Measurements from ENCODE around the gene CBFA2T2.

The CBFA2T2 gene

DNA sequence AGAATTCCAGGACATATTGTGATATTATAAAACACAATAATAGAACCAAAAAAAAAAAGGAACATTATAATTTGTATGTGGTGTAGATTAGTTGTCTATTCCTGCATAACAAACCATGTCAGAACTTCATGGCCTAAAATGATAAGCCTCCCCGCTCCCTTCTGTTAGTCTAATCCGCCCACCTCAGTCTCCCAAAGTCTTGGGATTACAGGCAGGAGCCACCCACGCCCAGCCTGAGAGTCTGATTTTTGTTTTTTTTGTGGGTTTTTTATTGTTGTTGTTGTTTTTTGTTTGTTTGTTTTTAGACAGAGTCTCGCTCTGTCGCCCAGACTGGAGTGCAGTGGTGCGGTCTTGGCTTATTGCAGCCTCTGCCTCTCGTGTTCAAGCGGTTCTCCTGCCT lies 111.1 kb downstream of the CBFA2T2 start:
- H3K36me3 Mint-ChIP-seq: peaks cover 8% of the 10 kb centered on the region
- H3K27me3 Mint-ChIP-seq: no peaks in the 10 kb centered on the region
- H3K27ac Mint-ChIP-seq: no peak overlapping the region
- H3K9me3 Mint-ChIP-seq: no peaks in the 10 kb centered on the region
- peaks cover 11% of the 10 kb centered on the region for H3K4me1 Mint-ChIP-seq
- no peak overlapping the region for H3K4me3 Mint-ChIP-seq

DNA sequence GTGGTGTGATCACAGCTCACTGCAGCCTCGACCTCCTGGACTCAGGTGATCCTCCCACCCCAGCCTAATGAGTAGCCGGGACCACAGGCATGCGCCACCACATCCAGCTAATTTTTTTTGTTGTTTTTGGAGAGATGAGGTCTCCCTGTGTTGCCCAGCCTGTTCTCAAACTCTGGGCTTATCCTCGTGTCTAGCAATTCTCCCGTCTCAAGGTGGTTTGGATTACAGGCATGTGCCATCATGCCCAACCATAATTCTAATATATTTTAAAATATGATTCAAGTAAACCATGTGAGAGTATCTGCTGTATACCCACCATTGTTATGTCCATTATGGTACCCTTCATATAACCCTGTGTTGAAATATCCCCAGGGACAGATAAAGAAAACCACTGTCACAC lies 112.0 kb downstream of the CBFA2T2 start:
- Mint-ChIP-seq H3K27me3 (no peaks in the 10 kb centered on the region), H3K27ac (no peak overlapping the region)

DNA sequence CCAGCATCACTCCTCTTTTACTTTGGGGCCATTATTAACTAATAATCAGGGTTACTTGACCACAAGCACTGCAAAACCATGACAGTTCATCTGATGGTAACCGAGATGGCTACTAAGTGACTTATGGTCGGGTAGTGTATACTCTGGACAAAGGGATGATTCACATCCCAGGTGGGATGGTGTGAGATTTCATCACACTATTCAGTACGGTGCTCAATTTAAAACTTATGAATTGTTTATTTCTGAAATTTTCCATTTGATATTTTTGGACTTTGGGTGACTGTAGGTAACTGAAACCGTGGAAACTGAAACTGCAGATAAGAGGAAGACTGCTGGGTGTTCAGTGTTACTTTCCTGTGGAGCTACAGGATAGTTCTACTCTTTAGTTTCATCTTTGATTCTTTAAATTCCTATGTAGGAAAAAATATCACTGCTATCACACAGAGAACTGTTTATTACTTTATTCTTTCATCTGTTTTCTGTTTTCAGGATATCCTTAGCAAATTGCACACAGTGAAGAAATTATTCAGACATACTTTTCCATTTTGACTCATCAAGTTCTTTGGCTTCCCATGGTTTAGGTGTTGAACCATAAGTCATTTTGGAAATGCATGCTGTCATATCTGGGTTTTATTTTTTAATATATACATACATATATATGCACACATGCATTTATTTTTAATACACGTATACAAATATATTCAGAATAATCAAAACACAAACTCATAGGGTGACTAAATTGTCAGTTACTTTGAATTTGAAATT lies 113.1 kb downstream of the CBFA2T2 start:
- Mint-ChIP-seq H3K9me3 (no peaks in the 10 kb centered on the region), H3K4me1 (peaks cover 11% of the 10 kb centered on the region), H3K27ac (no peak overlapping the region), H3K36me3 (peaks cover 8% of the 10 kb centered on the region), H3K4me3 (no peak overlapping the region), H3K27me3 (no peaks in the 10 kb centered on the region)

More for the DNA sequence above, 112.0 kb downstream of the CBFA2T2 start:
- H3K9me3 Mint-ChIP-seq: no peaks in the 10 kb centered on the region
- peaks cover 8% of the 10 kb centered on the region for H3K36me3 Mint-ChIP-seq
- H3K4me1 Mint-ChIP-seq: peaks cover 11% of the 10 kb centered on the region
- no peak overlapping the region for H3K4me3 Mint-ChIP-seq

DNA sequence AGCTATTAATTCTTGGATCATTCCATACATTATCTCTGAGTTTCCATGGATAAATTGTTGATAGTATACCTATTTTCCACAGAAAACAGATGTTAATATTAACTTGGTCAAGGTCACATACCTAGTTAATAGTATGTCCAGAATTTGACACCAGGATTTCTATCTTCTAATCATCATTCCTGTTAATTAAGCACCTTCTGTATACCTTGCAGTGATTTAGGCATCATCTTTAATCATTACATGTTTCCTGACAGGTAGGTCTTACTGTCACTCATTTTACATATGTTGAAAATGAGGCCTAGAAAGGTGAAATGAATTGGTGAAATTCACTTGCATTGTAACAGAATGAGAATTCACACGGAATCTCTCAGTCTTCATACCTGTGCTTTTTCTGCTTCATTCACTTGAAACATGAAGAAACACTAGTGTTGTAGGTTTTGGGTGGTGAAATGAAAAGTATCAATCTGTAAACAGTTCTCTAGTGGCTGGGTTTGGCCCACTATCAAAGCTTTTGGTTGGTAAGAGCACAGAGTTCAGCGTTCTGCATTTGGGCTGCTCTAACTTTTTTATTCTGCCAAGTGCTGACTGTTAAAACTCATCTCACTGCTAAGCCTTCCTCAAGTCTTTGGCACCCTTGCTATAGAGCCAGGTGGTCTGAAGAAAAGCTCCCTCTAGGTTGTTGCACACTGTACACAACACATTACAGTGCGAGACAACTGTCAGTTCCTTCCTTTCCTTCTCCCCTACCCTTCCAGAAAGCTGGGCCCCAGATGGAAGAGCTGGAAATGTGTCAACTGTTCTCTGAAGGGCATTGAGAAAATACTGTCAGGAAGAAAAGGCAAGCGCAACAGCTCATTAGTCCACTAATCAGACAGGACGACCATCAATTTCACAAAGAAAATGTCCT lies 114.4 kb downstream of the CBFA2T2 start:
- H3K36me3 Mint-ChIP-seq: peaks cover 11% of the 10 kb centered on the region
- no peaks in the 10 kb centered on the region for H3K9me3 Mint-ChIP-seq
- no peaks in the 10 kb centered on the region for H3K27me3 Mint-ChIP-seq
- H3K27ac Mint-ChIP-seq: no peak overlapping the region
- no peak overlapping the region for H3K4me3 Mint-ChIP-seq
- H3K4me1 Mint-ChIP-seq: peaks cover 11% of the 10 kb centered on the region

DNA sequence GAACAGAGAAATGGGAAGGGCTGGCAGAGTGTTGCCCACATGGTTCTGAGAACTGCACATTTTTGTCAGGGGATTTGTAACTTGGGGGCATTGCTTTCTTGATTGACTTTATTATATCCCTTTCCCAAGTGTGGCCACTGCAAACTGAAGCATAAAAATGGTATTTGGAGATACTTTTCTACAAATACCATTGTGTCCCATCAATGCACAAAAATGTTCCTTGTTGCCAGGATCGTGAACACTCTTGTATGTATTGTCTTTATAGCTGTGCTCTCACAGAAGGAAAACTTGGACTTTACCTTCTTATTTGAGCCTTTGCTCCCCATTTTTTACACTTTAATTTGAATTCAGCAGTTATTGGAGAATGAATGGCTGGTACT lies 115.1 kb downstream of the CBFA2T2 start:
- H3K9me3 Mint-ChIP-seq: no peaks in the 10 kb centered on the region
- peaks cover 11% of the 10 kb centered on the region for H3K36me3 Mint-ChIP-seq
- H3K4me1 Mint-ChIP-seq: peaks cover 11% of the 10 kb centered on the region
- H3K27me3 Mint-ChIP-seq: no peaks in the 10 kb centered on the region
- H3K4me3 Mint-ChIP-seq: no peak overlapping the region
- H3K27ac Mint-ChIP-seq: no peak overlapping the region

DNA sequence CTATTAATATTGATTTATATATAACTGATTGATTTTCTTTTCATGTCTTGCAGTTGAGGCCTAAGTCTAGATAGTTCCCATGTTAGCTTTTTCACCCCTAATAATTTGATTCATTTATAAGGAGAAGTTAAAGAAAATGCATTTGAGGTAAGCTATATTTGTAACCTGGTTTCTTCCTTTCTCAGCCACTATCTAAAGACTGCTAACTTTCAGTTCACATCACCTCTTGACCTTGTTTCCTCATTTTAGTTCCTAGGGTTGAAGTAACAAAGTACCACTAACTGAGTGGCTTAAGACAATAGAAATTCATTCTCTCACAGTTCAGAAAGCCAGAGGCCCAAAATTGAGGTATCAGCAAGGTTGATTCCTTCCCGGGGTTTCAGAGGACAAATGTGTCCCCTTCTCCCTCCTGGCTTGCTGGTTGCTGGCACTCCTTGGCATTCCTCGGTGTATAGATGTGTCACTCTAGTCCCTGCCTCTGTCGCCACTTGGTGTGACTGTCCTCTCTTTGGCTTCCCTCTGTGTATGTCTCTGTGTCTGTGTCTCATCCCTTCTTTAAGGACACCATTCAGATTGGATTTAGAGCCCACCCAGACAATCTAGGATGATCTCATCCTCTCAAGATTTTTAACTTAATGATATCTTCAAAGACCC lies 116.3 kb downstream of the CBFA2T2 start:
- no peaks in the 10 kb centered on the region for H3K27me3 Mint-ChIP-seq
- no peaks in the 10 kb centered on the region for H3K9me3 Mint-ChIP-seq
- peaks cover 11% of the 10 kb centered on the region for H3K4me1 Mint-ChIP-seq
- no peak overlapping the region for H3K4me3 Mint-ChIP-seq
- H3K27ac Mint-ChIP-seq: no peak overlapping the region
- peaks cover 11% of the 10 kb centered on the region for H3K36me3 Mint-ChIP-seq

DNA sequence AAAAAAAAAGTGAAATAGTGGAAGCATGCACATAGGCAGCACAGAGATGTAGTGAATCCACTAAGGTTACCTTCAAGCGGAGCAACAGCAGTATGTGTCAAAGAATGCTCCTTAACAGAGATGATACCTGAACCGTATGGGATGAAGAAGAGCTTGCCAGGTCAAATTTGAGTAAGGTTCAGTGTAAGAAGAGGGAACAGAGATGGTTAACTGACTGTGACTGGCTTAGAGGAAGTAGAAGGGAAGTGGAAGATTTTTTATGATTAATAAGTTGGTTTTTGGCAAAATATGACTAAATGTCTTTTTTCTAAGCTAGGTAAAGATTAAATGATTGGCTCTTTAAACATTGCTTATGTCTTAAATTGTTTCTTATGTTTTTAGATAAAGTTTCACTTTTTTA lies 119.6 kb downstream of the CBFA2T2 start:
- Mint-ChIP-seq H3K27me3 (no peaks in the 10 kb centered on the region), H3K4me3 (no peak overlapping the region), H3K9me3 (no peaks in the 10 kb centered on the region), H3K4me1 (no peaks in the 10 kb centered on the region), H3K27ac (no peak overlapping the region), H3K36me3 (peaks cover 10% of the 10 kb centered on the region)

DNA sequence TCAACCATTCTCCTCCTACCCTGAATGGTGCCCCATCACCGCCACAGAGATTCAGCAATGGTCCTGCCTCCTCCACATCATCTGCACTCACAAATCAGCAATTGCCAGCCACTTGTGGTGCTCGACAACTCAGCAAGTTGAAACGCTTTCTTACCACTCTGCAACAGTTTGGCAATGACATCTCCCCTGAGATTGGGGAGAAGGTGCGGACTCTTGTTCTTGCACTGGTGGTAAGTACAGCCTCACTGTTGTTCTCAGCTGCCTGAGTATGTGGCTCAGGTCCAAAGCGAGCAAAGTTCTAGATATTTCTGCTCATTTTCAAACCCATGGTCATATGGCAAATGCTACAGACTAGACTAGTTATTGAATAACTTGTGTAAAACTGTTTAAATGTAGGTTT lies 121.2 kb downstream of the CBFA2T2 start:
- Mint-ChIP-seq H3K9me3 (no peaks in the 10 kb centered on the region), H3K4me1 (no peaks in the 10 kb centered on the region), H3K36me3 (peaks cover 11% of the 10 kb centered on the region), H3K27ac (no peak overlapping the region), H3K4me3 (no peak overlapping the region), H3K27me3 (no peaks in the 10 kb centered on the region)

DNA sequence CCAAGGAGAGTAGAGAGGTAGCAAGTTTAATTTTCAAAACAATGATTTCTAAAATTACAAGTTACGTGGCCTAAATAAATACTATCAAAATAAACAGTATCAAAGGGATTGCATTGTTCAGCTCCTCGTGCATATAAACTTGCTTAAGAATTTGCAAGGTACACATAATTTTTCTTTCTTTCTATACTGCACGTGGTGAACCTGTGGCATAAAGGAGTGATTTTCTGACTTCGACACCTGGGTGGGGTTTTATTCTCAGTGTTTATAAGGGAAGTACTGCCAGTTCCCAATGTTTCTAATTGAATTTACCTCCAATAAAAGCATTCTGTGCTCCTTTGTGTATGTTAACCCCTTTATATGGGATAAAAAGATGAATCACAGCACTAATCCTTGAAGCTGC lies 122.1 kb downstream of the CBFA2T2 start:
- H3K36me3 Mint-ChIP-seq: peaks cover 11% of the 10 kb centered on the region

DNA sequence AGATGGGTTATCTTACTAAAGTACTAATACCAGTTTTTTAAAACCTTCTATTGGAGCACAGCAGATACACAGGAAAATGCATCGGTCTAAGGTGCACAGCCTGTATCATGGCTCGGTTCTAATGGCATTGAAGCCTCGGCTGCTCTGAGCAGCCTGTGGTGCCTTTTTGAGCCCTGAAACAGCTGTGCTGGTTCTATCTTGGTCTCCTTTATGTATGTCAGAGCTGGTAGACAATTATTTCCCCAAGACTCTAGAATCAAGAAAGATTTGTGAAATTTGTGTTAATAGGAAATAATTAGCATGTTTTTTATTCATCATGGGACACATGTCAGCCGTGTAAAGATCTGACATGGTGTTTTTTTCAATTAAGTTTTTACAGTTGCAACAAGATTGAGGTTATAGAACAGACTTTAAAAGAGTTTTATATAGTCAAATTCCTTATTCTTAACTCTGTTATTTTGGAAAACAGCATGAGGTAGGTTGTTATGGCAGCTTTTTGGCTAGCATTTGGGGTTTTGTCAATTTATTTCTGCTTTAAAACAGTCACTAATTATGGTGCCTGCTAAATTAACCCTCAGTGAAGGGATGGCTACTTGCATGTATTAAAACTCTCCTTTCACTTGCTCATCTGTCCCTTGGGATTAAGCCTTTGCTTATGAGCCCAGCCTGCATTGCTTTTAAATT lies 132.0 kb downstream of the CBFA2T2 start:
- Mint-ChIP-seq H3K9me3 (no peaks in the 10 kb centered on the region), H3K4me3 (no peak overlapping the region), H3K36me3 (peaks cover 14% of the 10 kb centered on the region), H3K27me3 (no peaks in the 10 kb centered on the region), H3K27ac (no peak overlapping the region), H3K4me1 (peaks cover 17% of the 10 kb centered on the region)

More for the DNA sequence above, 122.1 kb downstream of the CBFA2T2 start:
- no peak overlapping the region for H3K4me3 Mint-ChIP-seq
- H3K9me3 Mint-ChIP-seq: no peaks in the 10 kb centered on the region
- no peaks in the 10 kb centered on the region for H3K4me1 Mint-ChIP-seq
- peak overlapping the region; percentile 59 for H3K27ac Mint-ChIP-seq
- no peaks in the 10 kb centered on the region for H3K27me3 Mint-ChIP-seq

DNA sequence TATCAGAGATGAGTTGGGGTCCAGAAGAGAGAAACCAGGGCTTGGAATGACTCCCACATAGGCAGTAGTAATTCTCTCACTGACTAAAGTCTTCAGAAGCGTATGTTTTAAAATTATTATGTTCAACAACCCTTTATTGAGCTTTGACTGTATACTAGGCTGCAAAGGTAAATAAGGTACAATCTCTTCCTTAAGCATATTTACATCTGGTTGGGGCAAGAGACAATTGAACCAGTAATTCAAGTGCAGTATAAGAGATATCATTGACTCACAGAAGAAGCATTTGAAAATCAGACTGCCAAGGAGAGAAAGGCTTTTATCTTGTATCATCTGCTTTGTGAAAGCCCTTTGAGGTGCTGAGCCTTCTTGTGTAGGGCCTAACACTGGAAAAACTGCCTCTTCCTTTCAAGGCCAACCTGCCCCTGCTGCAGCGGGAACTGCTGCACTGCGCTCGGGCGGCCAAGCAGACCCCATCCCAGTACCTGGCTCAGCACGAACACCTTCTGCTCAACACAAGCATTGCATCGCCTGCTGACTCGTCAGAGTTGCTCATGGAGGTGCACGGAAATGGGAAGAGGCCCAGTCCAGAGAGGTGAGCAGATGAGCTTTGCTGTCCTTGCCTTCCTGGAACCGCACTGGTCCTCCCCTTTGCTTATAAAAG lies 132.9 kb downstream of the CBFA2T2 start:
- Mint-ChIP-seq H3K36me3 (peaks cover 11% of the 10 kb centered on the region), H3K4me3 (no peak overlapping the region), H3K4me1 (peaks cover 17% of the 10 kb centered on the region), H3K9me3 (no peaks in the 10 kb centered on the region), H3K27me3 (no peaks in the 10 kb centered on the region), H3K27ac (no peak overlapping the region)

DNA sequence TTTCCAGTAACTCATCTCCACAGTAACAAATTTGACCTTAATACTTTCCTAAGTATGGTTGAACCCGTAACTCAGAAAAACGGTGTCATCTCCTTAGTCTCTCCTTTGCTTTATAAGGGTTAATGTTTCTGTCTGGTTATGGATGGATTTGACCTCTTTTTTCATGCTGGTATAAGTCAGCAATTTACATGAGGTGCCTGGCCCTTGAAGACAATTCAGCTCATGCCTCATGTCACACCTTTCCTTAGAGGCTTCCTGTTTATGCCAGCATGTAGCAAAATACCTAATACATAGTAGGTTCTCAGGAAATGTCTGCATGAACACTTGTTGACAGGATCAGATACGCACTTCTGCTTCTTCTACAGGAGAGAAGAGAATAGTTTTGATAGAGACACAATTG lies 134.5 kb downstream of the CBFA2T2 start:
- Mint-ChIP-seq H3K36me3 (peaks cover 18% of the 10 kb centered on the region), H3K27ac (peak overlapping the region; percentile 52), H3K4me3 (no peak overlapping the region), H3K4me1 (peaks cover 17% of the 10 kb centered on the region), H3K9me3 (no peaks in the 10 kb centered on the region), H3K27me3 (no peaks in the 10 kb centered on the region)

DNA sequence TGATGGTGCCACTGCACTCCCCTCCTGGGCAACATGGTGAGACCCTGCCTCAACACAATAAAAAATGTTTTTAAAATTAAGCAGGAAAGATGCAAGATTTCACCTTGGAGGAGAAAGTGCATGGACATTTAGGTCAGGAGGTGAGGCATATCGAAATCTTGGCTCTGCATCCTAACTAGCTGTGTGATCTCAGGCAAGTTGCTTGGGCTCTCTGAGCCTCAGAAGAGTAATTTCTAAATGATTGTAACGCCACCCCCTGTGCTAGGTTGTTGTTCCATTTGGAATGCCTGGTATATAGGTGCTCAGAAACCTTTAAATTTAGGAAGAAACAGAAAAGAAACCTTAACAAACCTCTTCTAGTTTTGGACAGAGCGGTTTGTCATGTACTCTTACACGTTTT lies 136.3 kb downstream of the CBFA2T2 start:
- H3K36me3 Mint-ChIP-seq: peaks cover 18% of the 10 kb centered on the region
- no peaks in the 10 kb centered on the region for H3K9me3 Mint-ChIP-seq
- H3K4me1 Mint-ChIP-seq: peaks cover 13% of the 10 kb centered on the region
- no peaks in the 10 kb centered on the region for H3K27me3 Mint-ChIP-seq
- H3K27ac Mint-ChIP-seq: no peak overlapping the region
- H3K4me3 Mint-ChIP-seq: no peak overlapping the region

DNA sequence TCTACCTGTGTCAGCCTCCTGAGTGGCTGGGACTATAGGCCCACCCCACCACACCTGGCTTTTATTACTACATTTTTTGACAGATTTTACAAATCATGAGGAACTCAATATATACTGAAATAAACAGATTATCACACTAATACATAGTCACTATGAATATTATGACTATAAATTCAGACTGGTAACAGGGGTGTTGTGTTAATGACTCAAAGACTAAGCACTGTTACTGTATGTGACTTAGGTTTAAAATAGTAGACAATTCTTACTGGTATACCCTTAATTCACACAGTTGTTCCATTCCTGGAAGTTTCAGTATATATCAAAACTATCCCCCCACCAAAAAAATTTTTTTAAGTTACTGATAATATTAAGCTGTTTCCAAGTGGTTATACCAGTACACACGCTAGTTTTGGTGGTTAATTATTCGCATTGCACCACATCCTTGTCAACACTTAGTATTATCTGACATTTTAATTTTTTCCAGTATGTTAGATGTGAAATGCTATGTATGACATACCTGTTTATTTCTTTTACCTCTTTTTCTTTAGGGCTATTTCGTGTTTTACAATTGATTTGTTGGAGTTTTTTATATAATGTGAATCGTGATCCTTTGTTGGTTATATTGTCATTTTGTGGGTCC lies 137.8 kb downstream of the CBFA2T2 start:
- Mint-ChIP-seq H3K27ac (no peak overlapping the region), H3K27me3 (no peaks in the 10 kb centered on the region), H3K9me3 (no peaks in the 10 kb centered on the region), H3K4me3 (no peak overlapping the region), H3K4me1 (peaks cover 13% of the 10 kb centered on the region), H3K36me3 (peaks cover 18% of the 10 kb centered on the region)

Data from activated naive CD4-positive, alpha-beta T cell treated with anti-CD3 and anti-CD28 coated beads, Interleukin-2, amount 50 U/mL, for 24 hours (primary cell).